Thyroid gland (tissue), 4 donors: ENCODE results near the gene CPA5.

Source experiments
- POLR2A ChIP-seq, 2 donors: fragments of 450-650 bp; IDR thresholded peaks; one replicate each; pipeline ENCODE4 v1.6.1; 2017; ENCODE audit warnings: antibody characterized with exemption in 2 of 2, mild to moderate bottlenecking in 2 of 2, moderate library complexity in 1 of 2
- TF ChIP-seq, protein P1 (sequence below), 6 experiments: fragments of 200-600 bp in 3 of 6; fragments of 450-650 bp in 3 of 6; sonication (generic) in 3 of 6; IDR thresholded peaks; one replicate each; pipeline ENCODE4 v1.5.1; 2016 to 2019; ENCODE audit warnings: antibody characterized with exemption in 6 of 6, mild to moderate bottlenecking in 2 of 6, inconsistent platforms in 1 of 6, moderate library complexity in 1 of 6

DNA sequence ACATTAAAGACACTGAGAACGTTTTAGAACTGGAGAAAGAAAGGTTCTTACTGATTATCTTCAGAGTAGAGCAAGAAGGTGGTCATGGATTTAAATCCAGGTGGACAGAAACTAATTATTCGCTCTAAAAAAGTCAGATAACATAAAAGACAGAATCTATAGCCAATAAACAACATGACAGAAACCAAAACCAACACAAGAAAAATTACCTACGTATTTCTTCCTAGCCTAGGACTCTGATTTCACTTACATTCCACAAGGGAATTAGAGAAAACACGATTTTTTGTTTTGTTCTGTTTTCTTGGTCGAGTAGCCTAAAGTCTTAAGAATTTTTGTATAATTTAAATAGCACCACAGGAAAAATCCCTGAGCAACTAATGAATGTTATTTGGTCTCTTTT, 50.8 kb downstream of the CPA5 start:
- TF ChIP-seq, protein P1, sequence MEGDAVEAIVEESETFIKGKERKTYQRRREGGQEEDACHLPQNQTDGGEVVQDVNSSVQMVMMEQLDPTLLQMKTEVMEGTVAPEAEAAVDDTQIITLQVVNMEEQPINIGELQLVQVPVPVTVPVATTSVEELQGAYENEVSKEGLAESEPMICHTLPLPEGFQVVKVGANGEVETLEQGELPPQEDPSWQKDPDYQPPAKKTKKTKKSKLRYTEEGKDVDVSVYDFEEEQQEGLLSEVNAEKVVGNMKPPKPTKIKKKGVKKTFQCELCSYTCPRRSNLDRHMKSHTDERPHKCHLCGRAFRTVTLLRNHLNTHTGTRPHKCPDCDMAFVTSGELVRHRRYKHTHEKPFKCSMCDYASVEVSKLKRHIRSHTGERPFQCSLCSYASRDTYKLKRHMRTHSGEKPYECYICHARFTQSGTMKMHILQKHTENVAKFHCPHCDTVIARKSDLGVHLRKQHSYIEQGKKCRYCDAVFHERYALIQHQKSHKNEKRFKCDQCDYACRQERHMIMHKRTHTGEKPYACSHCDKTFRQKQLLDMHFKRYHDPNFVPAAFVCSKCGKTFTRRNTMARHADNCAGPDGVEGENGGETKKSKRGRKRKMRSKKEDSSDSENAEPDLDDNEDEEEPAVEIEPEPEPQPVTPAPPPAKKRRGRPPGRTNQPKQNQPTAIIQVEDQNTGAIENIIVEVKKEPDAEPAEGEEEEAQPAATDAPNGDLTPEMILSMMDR (IDR thresholded peaks at IDR 0.05) = no peak
- TF ChIP-seq POLR2A (IDR thresholded peaks at IDR 0.05) = no peak
